ENCODE measurements around the gene TSPAN32.
"Not testable (repeated sequence)": the region's sequence is repeated elsewhere in the genome, so short reads cannot be mapped to it uniquely, and the experiment has no call there.

The TSPAN32 gene

DNA sequence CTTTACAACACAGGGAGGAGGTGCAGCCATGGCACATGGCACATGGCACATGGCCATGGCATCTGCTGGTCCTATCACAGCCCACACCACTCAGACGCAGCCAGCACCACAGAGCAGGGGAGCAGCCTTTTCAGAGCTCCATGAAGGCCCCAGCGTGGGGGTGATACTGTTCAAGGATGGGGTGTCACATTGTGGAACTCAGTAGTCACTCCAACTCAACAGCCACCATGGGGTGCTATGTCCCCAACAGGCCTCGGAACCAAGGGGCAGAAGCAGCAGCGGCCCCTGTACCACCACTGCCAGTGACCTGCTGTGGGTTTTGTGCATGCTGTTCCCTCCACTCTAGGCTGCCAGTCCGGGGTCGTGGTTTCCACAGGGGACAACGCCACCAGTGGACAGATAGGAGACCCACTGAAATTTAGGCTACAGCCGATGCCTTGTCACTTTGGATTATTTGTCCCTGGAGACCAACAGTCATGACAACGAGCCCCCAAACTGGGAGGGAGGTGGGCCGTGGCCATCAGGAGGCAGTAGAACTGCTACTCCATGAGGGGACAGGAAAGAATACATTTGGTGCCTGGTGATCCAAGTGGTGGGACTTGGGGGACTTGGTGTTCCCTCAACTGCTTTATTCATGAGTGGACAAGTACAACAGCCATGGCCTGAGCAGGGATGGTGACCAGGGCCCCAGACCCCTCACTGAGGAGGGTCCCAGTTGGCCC, 44.9 kb downstream of the TSPAN32 start:
- DNase-seq: no peak

- no peak for DNase-seq
Measured at GRCh38 chr11:2347308-2347830, 45.6 kb downstream of the TSPAN32 start.

GRCh38 chr11:2348986-2349385, 47.2 kb downstream of the TSPAN32 start:
- DNase-seq: no peak

GRCh38 chr11:2351701-2352100, 49.9 kb downstream of the TSPAN32 start:
- no peak for DNase-seq

GRCh38 chr11:2352420-2352819, 50.6 kb downstream of the TSPAN32 start:
- no peak for DNase-seq

- no peak for DNase-seq
Measured at GRCh38 chr11:2355000-2355644, 53.3 kb downstream of the TSPAN32 start.

- DNase-seq: no peak
Measured at GRCh38 chr11:2357246-2357645, 55.4 kb downstream of the TSPAN32 start.

DNA sequence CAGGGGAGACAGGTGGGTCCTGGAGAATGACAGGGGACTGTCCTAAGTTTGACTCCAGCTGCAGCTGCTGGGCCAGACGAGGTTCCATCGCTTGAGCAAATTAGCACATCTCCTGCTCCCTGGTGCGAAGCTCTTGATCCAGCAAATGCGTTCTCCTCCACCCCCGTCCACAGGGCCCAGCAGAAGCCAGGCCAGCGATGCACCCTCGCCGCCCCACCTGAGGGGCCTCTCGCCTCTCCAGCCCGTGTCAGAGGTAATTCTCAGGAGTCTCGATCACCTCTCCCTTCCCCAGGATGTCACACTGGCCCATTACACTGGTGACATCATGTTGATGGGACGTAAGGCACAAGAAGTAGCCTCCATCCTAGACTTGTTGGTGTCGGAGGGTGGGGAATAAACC, 55.8 kb downstream of the TSPAN32 start:
- not testable (repeated sequence) for DNase-seq

GRCh38 chr11:2358754-2359442, 57.1 kb downstream of the TSPAN32 start:
- no peak for DNase-seq

DNA sequence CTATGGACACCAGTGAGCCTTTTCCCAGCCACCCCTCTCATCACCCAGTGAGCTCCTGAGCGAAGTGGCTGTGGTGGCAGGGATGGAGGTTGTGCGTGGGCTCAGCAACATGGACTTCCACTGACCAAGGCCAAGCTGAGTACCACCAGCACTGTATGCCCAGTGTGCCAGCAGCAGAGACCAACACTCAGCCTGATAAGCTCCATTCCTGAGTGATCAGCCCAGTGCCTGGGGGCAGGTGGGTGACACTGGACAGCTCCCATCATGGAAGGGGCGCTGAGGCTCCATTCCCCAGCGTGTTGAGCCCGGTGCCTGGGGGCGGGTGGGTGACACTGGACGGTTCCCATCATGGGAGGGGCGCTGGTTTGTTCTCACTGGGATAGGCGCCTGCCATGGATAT, 57.7 kb downstream of the TSPAN32 start:
- no peak for DNase-seq

DNA sequence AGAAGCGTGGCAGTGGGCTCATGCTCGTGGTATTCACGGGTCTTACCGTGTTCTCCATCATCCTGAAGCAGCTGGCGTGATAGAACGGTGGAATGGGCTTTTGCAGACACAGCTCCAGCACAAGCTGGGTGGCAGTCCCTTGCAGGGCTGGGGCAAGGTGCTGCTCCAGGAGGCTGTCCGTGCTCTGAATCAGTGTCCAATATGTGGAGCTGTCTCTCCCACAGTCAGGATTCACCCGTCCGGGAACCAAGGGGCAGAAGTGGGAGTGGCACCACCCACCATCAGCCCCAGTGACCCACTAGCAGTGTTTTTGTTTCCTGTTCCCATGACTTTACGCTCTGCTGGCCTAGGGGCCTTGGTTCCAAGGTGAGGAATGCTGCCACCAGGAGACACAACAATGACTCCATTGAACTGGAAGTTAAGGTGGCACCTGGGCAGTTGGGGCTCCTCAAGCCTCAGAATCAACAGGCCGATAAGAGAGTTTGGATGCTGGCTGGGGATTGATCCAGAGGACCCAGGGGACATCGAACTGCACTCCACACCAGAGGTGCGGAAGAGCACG, 58.3 kb downstream of the TSPAN32 start:
- no peak for DNase-seq

GRCh38 chr11:2361565-2361964, 59.8 kb downstream of the TSPAN32 start:
- no peak for DNase-seq

DNA sequence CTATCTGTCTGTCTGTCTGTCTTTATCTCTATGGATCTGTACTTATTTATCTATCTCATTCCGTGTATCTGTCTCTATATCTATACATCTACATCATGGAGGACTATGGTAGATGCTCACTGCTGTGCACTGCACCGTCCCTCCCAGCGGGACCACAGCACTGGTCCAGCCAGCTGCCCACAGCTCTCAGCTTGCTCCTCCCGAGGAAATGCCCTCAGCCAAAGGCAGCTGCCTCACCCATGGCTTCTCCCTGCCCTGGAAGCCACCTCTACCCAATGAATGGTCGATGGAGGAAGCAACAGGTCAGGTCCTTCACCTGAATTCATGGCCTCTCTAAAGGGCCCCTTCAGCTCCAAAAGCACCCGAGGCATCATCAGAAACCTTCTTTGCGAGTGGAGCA, 60.6 kb downstream of the TSPAN32 start:
- DNase-seq: no peak

GRCh38 chr11:2363130-2363529, 61.3 kb downstream of the TSPAN32 start:
- no peak for DNase-seq

GRCh38 chr11:2363577-2364370, 62.0 kb downstream of the TSPAN32 start:
- DNase-seq: no peak

- not testable (repeated sequence) for DNase-seq
Measured at GRCh38 chr11:2364386-2364785, 62.6 kb downstream of the TSPAN32 start.

DNA sequence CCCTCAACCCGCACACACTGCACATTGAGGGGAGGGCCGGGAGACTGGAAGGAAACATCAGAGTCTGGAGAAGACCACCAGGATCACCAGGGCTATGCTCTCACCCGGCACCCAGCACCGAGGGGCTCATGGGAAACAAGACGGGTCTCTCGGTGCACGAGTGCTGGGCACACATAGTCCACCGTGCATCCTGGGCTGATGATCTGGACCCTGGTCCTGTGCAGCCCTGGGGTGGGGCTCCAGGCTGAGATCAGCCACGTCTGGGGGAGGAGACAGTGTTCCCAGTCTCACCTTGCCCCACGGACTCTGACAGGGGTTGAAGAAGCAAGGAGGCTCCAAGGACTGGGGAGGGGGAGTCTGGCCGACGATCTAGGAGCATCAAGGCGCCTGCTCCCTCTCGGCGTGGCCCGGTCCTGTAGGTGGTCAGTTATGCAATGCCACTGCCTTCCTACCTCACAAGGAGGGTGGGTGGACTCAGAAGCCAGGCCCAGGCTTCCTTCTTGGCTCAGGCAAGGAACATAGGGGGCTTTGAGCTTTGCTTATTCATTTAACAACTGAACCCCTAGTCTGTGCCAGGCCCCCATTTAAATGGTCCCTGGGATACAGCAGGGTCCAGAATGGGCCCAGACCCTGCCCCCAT, 63.9 kb downstream of the TSPAN32 start:
- no peak for DNase-seq

- no peak for DNase-seq
Measured at GRCh38 chr11:2366276-2366675, 64.5 kb downstream of the TSPAN32 start.

- DNase-seq: no peak
Measured at GRCh38 chr11:2366733-2367132, 64.9 kb downstream of the TSPAN32 start.

DNA sequence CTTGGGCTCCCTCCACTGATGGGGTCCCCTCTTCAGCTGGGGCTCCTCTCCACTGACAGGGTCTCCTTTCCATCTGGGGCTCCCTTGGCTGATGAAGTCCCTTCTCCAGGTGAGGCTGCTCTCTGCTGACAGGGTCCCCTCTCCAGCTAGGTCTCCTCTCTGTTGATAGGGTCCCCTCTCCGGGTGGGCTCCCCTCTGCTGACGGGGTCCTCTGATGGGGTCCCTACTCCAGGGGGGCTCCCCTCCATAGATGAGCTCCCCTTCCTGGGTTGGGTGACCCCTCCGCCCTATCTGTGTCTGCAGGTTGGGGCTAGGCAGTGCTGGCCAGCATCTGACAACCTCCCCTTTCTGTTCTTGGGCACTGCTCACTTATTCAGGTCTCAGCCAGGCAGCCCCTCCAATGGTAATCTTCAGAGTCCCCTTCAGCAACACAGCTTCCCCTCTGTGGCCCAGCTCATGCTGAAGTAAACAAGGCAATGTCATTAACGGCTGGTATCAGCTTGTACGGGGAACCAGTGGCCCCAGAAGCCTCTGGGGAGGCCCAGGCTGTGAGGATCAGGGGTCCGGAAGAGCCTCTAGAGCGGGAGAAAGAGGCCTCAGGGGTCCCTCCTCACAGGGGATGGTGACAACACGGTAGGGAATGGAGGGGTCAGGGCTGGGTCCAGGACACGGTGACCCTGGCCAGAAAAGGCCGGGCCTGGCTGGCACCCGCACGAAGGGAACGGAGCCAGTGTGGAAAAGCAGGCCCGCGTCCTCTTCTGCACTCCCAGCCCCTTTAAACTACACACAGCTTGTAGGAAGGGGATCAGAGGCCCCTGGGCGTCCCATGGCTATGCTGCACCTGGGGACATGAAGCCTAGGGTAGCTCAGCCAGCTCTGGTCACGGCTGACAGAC, 65.7 kb downstream of the TSPAN32 start:
- no peak for DNase-seq

Measured in NCI-H2171 (cell line).